ENCODE results near the gene RBBP4. TPM values are rescaled to one million over a fixed set of nuclear protein-coding genes. Genes with fewer than 3 reads are reported as not detected.

RBBP4 gene
- total RNA-seq, 1 donor from 2014 or later = 186 TPM

GRCh38 chr1:32693455-32694174 is 42.6 kb downstream of the RBBP4 start:
- no peak overlapping the region for H3K4me2 ChIP-seq (ENCODE audit: low read length)
- no peaks in the 10 kb centered on the region for H3K9me3 ChIP-seq (ENCODE audit: insufficient read depth, low read depth, low read length)
- Mint-ChIP-seq H3K36me3 (ENCODE audit: low read depth, unreplicated experiment) (peaks cover 16% of the 10 kb centered on the region), H3K27me3 (ENCODE audit: low read depth, unreplicated experiment) (no peaks in the 10 kb centered on the region), H3K9me3 (ENCODE audit: unreplicated experiment) (no peaks in the 10 kb centered on the region), H3K4me1 (ENCODE audit: low read depth, unreplicated experiment) (peaks cover 2% of the 10 kb centered on the region), H3K4me3 (ENCODE audit: unreplicated experiment) (no peak overlapping the region), H3K27ac (ENCODE audit: unreplicated experiment) (no peak overlapping the region)
- DNase-seq (ENCODE audit: low read depth) = no peak
- H3K4me3 ChIP-seq (ENCODE audit: insufficient read depth, low read depth, low read length) = no peak overlapping the region
- no peak overlapping the region for H2AFZ ChIP-seq (ENCODE audit: low read depth, low read length)
- TF ChIP-seq CTCF (IDR thresholded peaks at IDR 0.05; ENCODE audit: insufficient read depth, low read depth, low read length) (no peak), EZH2 (IDR thresholded peaks at IDR 0.05; ENCODE audit: insufficient read depth, low read length) (no peak)
- no peak overlapping the region for H3K27ac ChIP-seq (ENCODE audit: low read depth, low read length)
- no peak for FAIRE-seq
- H3K79me2 ChIP-seq (ENCODE audit: insufficient read depth, low read length) = peaks cover 87% of the 10 kb centered on the region
- no peaks in the 10 kb centered on the region for H3K27me3 ChIP-seq (ENCODE audit: insufficient read depth, low read length)
- H4K20me1 ChIP-seq (ENCODE audit: insufficient read depth, low read length) = peaks cover 69% of the 10 kb centered on the region
- H3K4me1 ChIP-seq (ENCODE audit: insufficient read depth, low read length) = peaks cover 11% of the 10 kb centered on the region
- H3K36me3 ChIP-seq (ENCODE audit: insufficient read depth, low read length) = peaks cover 20% of the 10 kb centered on the region
- no peak overlapping the region for H3K9ac ChIP-seq (ENCODE audit: low read length)

- H4K20me1 ChIP-seq (ENCODE audit: insufficient read depth, low read length) = peaks cover 70% of the 10 kb centered on the region
- H3K4me1 ChIP-seq (ENCODE audit: insufficient read depth, low read length) = peaks cover 15% of the 10 kb centered on the region
- peaks cover 88% of the 10 kb centered on the region for H3K79me2 ChIP-seq (ENCODE audit: insufficient read depth, low read length)
- no peak overlapping the region for H3K4me3 ChIP-seq (ENCODE audit: insufficient read depth, low read depth, low read length)
- peaks cover 18% of the 10 kb centered on the region for H3K36me3 ChIP-seq (ENCODE audit: insufficient read depth, low read length)
- no peak overlapping the region for H3K9ac ChIP-seq (ENCODE audit: low read length)
- no peaks in the 10 kb centered on the region for H3K9me3 ChIP-seq (ENCODE audit: insufficient read depth, low read depth, low read length)
- H3K27ac ChIP-seq (ENCODE audit: low read depth, low read length) = no peak overlapping the region
- peak; percentile 78 for DNase-seq (ENCODE audit: low read depth)
- Mint-ChIP-seq H3K9me3 (ENCODE audit: unreplicated experiment) (no peaks in the 10 kb centered on the region), H3K36me3 (ENCODE audit: low read depth, unreplicated experiment) (peaks cover 20% of the 10 kb centered on the region), H3K27me3 (ENCODE audit: low read depth, unreplicated experiment) (no peaks in the 10 kb centered on the region), H3K4me3 (ENCODE audit: unreplicated experiment) (no peak overlapping the region), H3K27ac (ENCODE audit: unreplicated experiment) (no peak overlapping the region), H3K4me1 (ENCODE audit: low read depth, unreplicated experiment) (peaks cover 8% of the 10 kb centered on the region)
- TF ChIP-seq CTCF (IDR thresholded peaks at IDR 0.05; ENCODE audit: insufficient read depth, low read depth, low read length) = no peak
- no peak for TF ChIP-seq EZH2 (IDR thresholded peaks at IDR 0.05; ENCODE audit: insufficient read depth, low read length)
- H2AFZ ChIP-seq (ENCODE audit: low read depth, low read length) = no peak overlapping the region
- no peaks in the 10 kb centered on the region for H3K27me3 ChIP-seq (ENCODE audit: insufficient read depth, low read length)
- no peak for FAIRE-seq
- no peak overlapping the region for H3K4me2 ChIP-seq (ENCODE audit: low read length)
Observed at GRCh38 chr1:32695098-32695904, 44.3 kb downstream of the RBBP4 start.
